Hepatocyte (in vitro differentiated cells): Measurements from ENCODE around the gene JUND. TPM values are rescaled to one million over a fixed set of nuclear protein-coding genes. Genes with fewer than 3 reads are reported as not detected.
A peak's percentile ranks its signal among the peaks of the same experiment; 100 is the strongest.

Experiments used
- DNase-seq: peaks from one replicate; pipeline ENCODE4 v3.0.0-alpha.2; 2016; ENCODE audit warnings: low spot score
- H2AFZ ChIP-seq: fragments of 200-600 bp; sonication (generic); 2 replicates; pipeline ENCODE4 v1.6.0; 2016; ENCODE audit warnings: antibody characterized with exemption, mild to moderate bottlenecking
- H3K27ac ChIP-seq: fragments of 200-600 bp; sonication (generic); 2 replicates; pipeline ENCODE4 v1.5.1; 2016; ENCODE audit warnings: mild to moderate bottlenecking
- H3K27me3 ChIP-seq: fragments of 200-600 bp; sonication (generic); 2 replicates; pipeline ENCODE4 v1.6.1; 2016
- H3K36me3 ChIP-seq: fragments of 200-600 bp; sonication (generic); replicated peaks from 2 replicates; pipeline ENCODE4 v1.5.1; 2016; ENCODE audit warnings: low read depth; ENCODE audit not compliant: insufficient read depth
- H3K4me1 ChIP-seq: fragments of 200-600 bp; sonication (generic); 2 replicates; pipeline ENCODE4 v1.5.1; 2016; ENCODE audit warnings: mild to moderate bottlenecking, moderate library complexity; ENCODE audit not compliant: insufficient read depth
- H3K4me2 ChIP-seq: fragments of 200-600 bp; sonication (generic); 2 replicates; pipeline ENCODE4 v1.6.0; 2016
- H3K4me3 ChIP-seq: fragments of 200-600 bp; sonication (generic); 2 replicates; pipeline ENCODE4 v1.5.1; 2016; ENCODE audit warnings: mild to moderate bottlenecking
- H3K79me2 ChIP-seq: fragments of 200-600 bp; sonication (generic); 2 replicates; pipeline ENCODE4 v1.6.0; 2017; ENCODE audit warnings: mild to moderate bottlenecking
- H3K9me2 ChIP-seq: fragments of 200-600 bp; sonication (generic); replicated peaks from 2 replicates; pipeline ENCODE4 v1.6.0; 2017; ENCODE audit warnings: mild to moderate bottlenecking; ENCODE audit not compliant: insufficient read depth
- H3K9me3 ChIP-seq: fragments of 200-600 bp; sonication (generic); 2 replicates; pipeline ENCODE4 v1.5.1; 2016; ENCODE audit warnings: low read depth, mild to moderate bottlenecking
- H4K20me1 ChIP-seq: fragments of 200-600 bp; sonication (generic); 2 replicates; pipeline ENCODE4 v1.6.0; 2016; ENCODE audit warnings: mild to moderate bottlenecking; ENCODE audit not compliant: insufficient read depth, poor library complexity, severe bottlenecking
- CTCF ChIP-seq: fragments of 200-600 bp; sonication (generic); IDR thresholded peaks from 2 replicates; pipeline ENCODE4 v1.5.1; 2016; ENCODE audit warnings: antibody characterized with exemption, mild to moderate bottlenecking; ENCODE audit not compliant: poor library complexity
- EZH2 ChIP-seq: fragments of 200-600 bp; sonication (generic); IDR thresholded peaks from 2 replicates; pipeline ENCODE4 v1.6.1; 2016; ENCODE audit warnings: antibody characterized with exemption, mild to moderate bottlenecking, borderline replicate concordance
- EZH2phosphoT487 ChIP-seq: fragments of 200-600 bp; sonication (generic); IDR thresholded peaks from one replicate; pipeline ENCODE4 v1.6.1; 2018; ENCODE audit warnings: antibody characterized with exemption, mild to moderate bottlenecking, low read depth, moderate library complexity; ENCODE audit not compliant: unreplicated experiment, severe bottlenecking
- WGBS: methylation state at CpG from one replicate; pipeline ENCODE4 v1.1.6; 2016; ENCODE audit warnings: low lambda C conversion rate; ENCODE audit errors: missing lambda C conversion rate; 5-methylcytosine and 5-hydroxymethylcytosine counted together
- polyA plus RNA-seq: library from polyadenylated mRNA; unstranded; fragments of >200 nt; fragmentation: Nextera tagmentation; extraction: Ambion mirVana; gene quantifications from 2 replicates; pipeline ENCODE4 v1.2.1, GENCODE V29; 2016
- total RNA-seq: library from RNA; depleted of rRNA; stranded (reverse); fragments of >200 nt; gene quantifications from 2 replicates; pipeline ENCODE4 v1.2.3, GENCODE V29; 2014

Gene JUND
- total and polyA plus RNA-seq, 2 experiments from 2014 or later: 307 to 698 TPM

GRCh38 chr19:18312092-18312534, 30.7 kb upstream of the JUND start:
- peak; percentile 15 for DNase-seq
- H4K20me1 ChIP-seq: no peaks in the 10 kb centered on the region
- TF ChIP-seq CTCF: no peak
- TF ChIP-seq EZH2: no peak
- TF ChIP-seq EZH2phosphoT487: no peak
- H2AFZ ChIP-seq: no peak overlapping the region
- no peaks in the 10 kb centered on the region for H3K36me3 ChIP-seq
- H3K4me1 ChIP-seq: peaks cover 29% of the 10 kb centered on the region
- H3K27ac ChIP-seq: peak overlapping the region; percentile 89
- peaks cover 41% of the 10 kb centered on the region for H3K79me2 ChIP-seq
- no peaks in the 10 kb centered on the region for H3K9me2 ChIP-seq
- H3K4me2 ChIP-seq: no peak overlapping the region
- no peaks in the 10 kb centered on the region for H3K9me3 ChIP-seq
- 92% methylated on average over 8 of the region's 11 CpGs for WGBS
- no peak overlapping the region for H3K4me3 ChIP-seq
- no peaks in the 10 kb centered on the region for H3K27me3 ChIP-seq

DNA sequence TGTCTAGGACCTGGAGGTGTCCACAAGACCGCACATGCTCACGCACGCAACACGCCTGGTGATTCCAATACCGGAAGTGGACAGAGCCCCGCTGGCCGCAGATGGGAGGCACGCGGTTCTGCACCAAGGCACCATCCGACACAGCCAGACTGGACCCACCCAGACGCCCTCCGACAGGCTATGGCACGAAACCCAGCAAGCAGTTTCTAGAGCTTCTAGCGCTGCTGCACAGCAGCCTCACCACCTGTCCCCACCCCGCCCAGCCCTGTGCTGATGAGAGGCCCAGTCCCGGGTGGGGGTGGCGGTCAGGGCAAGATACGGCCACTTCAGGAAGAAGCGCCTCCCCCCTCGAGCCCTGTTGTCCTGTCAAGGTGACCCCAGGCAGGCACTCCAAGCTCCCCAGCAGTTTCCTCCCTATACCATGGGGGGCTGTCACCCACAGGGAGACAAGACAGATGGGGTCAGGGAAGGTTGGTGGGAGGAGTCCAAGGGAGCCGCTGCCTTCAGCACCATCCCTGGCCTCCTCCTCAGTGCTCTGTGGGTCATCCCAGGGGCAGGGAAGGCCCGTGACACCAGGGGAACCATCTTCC, 30.2 kb upstream of the JUND start:
- peaks cover 29% of the 10 kb centered on the region for H3K4me1 ChIP-seq

GRCh38 chr19:18310966-18311365, 29.5 kb upstream of the JUND start:
- Histone ChIP-seq H3K27ac (peak overlapping the region; percentile 89), H3K79me2 (peaks cover 30% of the 10 kb centered on the region), H4K20me1 (no peaks in the 10 kb centered on the region), H3K9me2 (no peaks in the 10 kb centered on the region), H3K4me3 (no peak overlapping the region), H3K4me2 (no peak overlapping the region), H3K27me3 (no peaks in the 10 kb centered on the region), H2AFZ (no peak overlapping the region), H3K36me3 (no peaks in the 10 kb centered on the region), H3K4me1 (peaks cover 26% of the 10 kb centered on the region), H3K9me3 (no peaks in the 10 kb centered on the region)
- TF ChIP-seq CTCF: no peak
- TF ChIP-seq EZH2phosphoT487: no peak
- TF ChIP-seq EZH2: no peak
- DNase-seq: peak; percentile 18
- 95% methylated on average over 13 of the region's 13 CpGs for WGBS

More for the DNA sequence above, 30.2 kb upstream of the JUND start:
- H3K27ac ChIP-seq: peak overlapping the region; percentile 89
- H3K4me3 ChIP-seq: no peak overlapping the region
- no peak overlapping the region for H2AFZ ChIP-seq
- no peak for TF ChIP-seq EZH2
- no peak for TF ChIP-seq CTCF
- TF ChIP-seq EZH2phosphoT487: no peak
- no peaks in the 10 kb centered on the region for H3K9me3 ChIP-seq
- H3K4me2 ChIP-seq: no peak overlapping the region
- H4K20me1 ChIP-seq: no peaks in the 10 kb centered on the region
- no peaks in the 10 kb centered on the region for H3K27me3 ChIP-seq
- 91% methylated on average over 21 of the region's 22 CpGs for WGBS
- DNase-seq: no peak
- H3K9me2 ChIP-seq: no peaks in the 10 kb centered on the region
- H3K79me2 ChIP-seq: peaks cover 36% of the 10 kb centered on the region
- H3K36me3 ChIP-seq: no peaks in the 10 kb centered on the region
